ENCODE measurements around the gene TRIP10.

TRIP10 gene

DNA sequence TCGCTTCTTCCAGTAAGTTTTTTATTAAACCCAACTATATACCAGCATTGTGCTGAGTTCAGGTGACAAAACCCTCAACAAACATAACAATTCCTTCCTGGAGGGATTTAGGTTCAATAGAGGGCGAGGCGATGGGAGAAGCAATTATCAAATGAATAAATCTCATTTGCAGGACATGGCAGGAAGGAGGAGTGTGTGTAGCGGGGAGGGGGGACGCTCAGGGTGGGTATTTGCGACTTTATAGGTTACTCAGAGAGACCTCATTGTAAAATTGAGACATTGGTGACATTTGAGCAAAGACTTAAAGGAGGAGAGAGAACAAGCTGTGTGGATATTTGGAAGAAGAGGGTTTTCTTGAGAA lies 22.9 kb upstream of the TRIP10 start:
- H3K4me3 ChIP-seq (ENCODE audit: low read length), result no peak overlapping the region
- DNase-seq (ENCODE audit: low read depth), result no peak

DNA sequence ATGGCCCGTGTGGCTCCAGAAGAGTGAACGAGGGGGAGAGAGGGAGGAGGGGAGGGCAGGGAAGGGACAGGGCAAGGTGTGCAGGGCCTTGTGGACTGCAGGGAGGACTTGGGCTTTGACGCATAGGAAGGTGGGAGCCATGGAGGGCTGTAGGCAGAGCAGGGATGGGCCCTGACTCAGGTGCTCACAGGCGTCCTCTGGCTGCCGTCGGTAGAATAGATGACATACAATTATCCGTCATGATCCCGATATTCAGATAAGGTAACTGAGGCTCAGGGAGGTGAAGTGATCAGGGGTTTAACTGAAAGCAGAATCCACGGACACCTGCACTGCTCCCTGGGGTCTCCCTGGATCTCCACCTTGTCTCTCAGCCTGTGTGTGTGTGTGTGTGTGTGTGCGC lies 22.4 kb upstream of the TRIP10 start:
- no peak for DNase-seq (ENCODE audit: low read depth)
- H3K4me3 ChIP-seq (ENCODE audit: low read length), result no peak overlapping the region
- TF ChIP-seq, protein P1, sequence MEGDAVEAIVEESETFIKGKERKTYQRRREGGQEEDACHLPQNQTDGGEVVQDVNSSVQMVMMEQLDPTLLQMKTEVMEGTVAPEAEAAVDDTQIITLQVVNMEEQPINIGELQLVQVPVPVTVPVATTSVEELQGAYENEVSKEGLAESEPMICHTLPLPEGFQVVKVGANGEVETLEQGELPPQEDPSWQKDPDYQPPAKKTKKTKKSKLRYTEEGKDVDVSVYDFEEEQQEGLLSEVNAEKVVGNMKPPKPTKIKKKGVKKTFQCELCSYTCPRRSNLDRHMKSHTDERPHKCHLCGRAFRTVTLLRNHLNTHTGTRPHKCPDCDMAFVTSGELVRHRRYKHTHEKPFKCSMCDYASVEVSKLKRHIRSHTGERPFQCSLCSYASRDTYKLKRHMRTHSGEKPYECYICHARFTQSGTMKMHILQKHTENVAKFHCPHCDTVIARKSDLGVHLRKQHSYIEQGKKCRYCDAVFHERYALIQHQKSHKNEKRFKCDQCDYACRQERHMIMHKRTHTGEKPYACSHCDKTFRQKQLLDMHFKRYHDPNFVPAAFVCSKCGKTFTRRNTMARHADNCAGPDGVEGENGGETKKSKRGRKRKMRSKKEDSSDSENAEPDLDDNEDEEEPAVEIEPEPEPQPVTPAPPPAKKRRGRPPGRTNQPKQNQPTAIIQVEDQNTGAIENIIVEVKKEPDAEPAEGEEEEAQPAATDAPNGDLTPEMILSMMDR (conservative IDR thresholded peaks at IDR 0.05; ENCODE audit: low read length), result no peak

More for the DNA sequence above, 22.9 kb upstream of the TRIP10 start:
- TF ChIP-seq, protein P1 (conservative IDR thresholded peaks at IDR 0.05; ENCODE audit: low read length), result no peak

DNA sequence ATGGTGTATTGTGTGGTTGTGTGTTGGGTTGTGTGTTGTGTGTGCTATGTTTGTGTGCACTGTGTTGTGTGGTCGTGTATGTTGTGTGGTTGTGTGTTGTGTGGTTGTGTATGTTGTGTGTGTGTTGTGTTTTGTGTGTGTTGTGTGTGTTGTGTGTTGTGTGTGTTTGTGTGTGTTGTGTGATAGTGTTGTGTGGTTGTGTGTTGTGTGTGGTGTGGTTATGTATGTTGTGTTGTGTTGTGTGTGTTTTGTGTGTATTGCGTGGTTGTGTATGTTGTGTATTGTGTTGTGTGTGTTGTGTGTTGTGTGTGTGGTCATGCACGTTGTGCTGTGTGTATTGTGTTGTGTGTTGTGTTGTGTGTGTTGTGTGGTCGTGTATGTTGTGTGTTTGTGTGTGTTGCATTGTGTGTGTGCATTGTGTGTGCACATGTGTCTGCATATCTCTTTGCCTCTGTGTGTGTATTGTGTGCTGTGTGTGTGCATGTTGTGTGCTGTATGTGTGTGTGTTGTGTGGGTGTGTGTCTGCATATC lies 22.0 kb upstream of the TRIP10 start:
- H3K4me3 ChIP-seq (ENCODE audit: low read length), result no peak overlapping the region
- TF ChIP-seq, protein P1 (conservative IDR thresholded peaks at IDR 0.05; ENCODE audit: low read length), result no peak
- DNase-seq (ENCODE audit: low read depth), result peak; percentile 11

DNA sequence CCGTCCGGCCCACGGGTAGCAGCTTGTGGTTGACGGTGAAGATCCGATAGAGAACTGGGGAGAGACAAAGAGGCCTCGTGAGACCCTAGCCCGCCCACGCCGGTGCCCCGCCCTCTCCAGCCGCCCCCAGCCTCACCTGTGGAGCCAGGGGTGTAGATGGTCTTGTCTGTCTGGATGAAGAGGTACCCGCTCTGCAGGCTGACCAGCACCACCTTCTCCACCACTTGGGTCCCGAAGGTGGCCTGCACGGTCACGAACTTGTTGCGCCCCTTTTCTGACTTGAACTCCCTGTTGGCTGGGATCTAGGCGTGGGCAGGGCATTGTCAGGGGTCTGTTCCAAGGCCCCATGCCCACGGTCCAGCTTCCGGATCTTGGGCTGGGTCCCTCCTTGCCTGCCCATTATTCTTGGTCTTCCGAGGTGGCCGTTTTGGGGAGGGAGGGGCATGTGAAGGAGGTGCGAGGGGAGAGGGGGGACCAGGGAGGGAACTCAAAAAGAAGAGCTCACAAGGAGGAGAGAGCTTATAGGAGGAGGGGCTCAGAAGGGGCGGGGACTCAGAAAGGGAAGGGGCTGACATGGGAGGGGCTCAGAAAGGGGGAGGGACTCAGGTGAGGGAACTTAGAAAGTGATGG lies 21.3 kb upstream of the TRIP10 start:
- H3K4me3 ChIP-seq (ENCODE audit: low read length), result no peak overlapping the region
- TF ChIP-seq, protein P1 (conservative IDR thresholded peaks at IDR 0.05; ENCODE audit: low read length), result no peak
- no peak for DNase-seq (ENCODE audit: low read depth)

DNA sequence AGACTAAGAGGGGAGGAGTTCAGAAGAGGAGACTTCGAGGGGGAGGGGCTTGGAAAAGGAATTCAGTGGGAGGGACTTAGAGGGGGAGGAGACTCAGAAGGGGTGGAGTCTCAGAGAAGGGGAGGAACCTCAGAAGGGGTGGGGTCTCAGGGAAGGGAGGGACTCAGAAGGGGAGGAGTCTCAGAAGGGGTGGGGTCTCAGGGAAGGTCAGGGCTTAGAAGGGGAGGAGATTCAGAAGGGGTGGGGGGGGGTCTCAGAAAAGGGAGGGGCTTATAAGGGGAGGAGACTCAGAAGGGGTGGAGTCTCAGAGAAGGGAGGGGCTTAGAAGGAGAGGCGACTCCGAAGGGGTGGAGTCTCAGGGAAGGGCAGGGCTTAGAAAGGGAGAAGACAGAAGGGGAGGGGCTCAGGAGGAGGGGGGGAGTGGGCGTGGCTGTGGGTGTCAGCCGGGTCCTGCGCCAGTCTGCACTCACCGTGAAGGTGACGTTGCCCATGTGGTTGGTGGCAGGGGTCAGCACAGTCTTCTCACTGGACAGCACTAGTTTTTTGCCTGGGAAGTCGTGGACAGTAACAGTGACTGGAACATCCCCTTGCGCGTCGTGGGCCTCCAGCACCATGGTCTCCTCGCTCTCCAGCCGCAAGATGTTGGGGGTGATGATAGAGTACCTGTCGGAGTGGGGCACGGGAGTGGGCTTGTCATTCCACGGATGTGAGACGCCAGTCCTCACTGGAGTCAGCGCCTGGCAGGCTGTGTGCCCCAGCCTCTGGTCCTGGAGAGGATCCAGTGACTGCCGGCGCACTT lies 20.5 kb upstream of the TRIP10 start:
- no peak overlapping the region for H3K4me3 ChIP-seq (ENCODE audit: low read length)
- TF ChIP-seq, protein P1 (conservative IDR thresholded peaks at IDR 0.05; ENCODE audit: low read length), result no peak
- peak; percentile 5 for DNase-seq (ENCODE audit: low read depth)

DNA sequence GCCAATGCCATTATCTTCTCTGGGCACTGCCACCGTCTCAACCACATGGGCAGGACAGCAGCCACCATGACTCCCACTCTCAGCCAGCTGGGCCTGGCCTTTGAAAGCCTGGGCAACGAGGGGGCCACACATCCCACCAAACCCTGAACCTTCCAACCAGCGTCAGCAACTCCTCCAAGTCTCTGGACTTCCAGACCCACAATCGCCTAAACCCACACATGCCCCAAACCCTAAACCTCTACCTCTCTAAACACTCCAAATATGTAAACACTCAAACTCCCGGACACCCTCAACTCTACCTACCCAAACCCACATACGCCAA lies 20.0 kb upstream of the TRIP10 start:
- no peak overlapping the region for H3K4me3 ChIP-seq (ENCODE audit: low read length)
- DNase-seq (ENCODE audit: low read depth), result no peak
- TF ChIP-seq, protein P1 (conservative IDR thresholded peaks at IDR 0.05; ENCODE audit: low read length), result no peak

DNA sequence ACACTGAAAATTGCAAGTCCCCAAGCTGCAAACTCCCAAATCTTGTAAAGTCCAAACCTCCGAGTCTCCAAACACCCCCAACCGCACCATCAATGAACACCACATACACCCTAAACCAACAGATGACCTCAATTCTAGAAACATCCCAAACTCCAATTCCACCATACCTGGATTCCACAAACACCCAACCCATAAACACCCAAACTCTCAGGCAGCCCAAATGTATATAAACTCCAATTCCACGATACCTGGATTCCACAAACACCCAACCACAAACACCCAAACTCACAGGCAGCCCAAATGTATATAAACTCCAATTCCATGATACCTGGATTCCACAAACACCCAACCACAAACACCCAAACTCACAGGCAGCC lies 19.5 kb upstream of the TRIP10 start:
- TF ChIP-seq, protein P1 (conservative IDR thresholded peaks at IDR 0.05; ENCODE audit: low read length), result no peak
- no peak for DNase-seq (ENCODE audit: low read depth)
- H3K4me3 ChIP-seq (ENCODE audit: low read length), result no peak overlapping the region

All from AG10803 (cell line).